Osteocyte (in vitro differentiated cells): ENCODE measurements around the gene NAGS. TPM values are rescaled to one million over a fixed set of nuclear protein-coding genes. Genes with fewer than 3 reads are reported as not detected.
"Not testable (repeated sequence)": the region's sequence is repeated elsewhere in the genome, so short reads cannot be mapped to it uniquely, and the experiment has no call there.

Experiments used
- DNase-seq: peaks from one replicate; pipeline ENCODE4 v3.0.0; 2021; ENCODE audit warnings: mixed read lengths; ENCODE audit not compliant: unreplicated experiment; ENCODE audit errors: extremely low spot score
- H3K27ac Mint-ChIP-seq: one replicate; pipeline ENCODE4 v1.8.0; 2021; ENCODE audit warnings: mild to moderate bottlenecking, mixed read lengths; ENCODE audit not compliant: unreplicated experiment
- H3K27me3 Mint-ChIP-seq: one replicate; pipeline ENCODE4 v1.8.0; 2021; ENCODE audit warnings: mixed read lengths; ENCODE audit not compliant: unreplicated experiment
- H3K36me3 Mint-ChIP-seq: one replicate; pipeline ENCODE4 v1.8.0; 2021; ENCODE audit warnings: mixed read lengths; ENCODE audit not compliant: unreplicated experiment
- H3K4me1 Mint-ChIP-seq: one replicate; pipeline ENCODE4 v1.8.0; 2021; ENCODE audit warnings: mixed read lengths; ENCODE audit not compliant: unreplicated experiment
- H3K4me3 Mint-ChIP-seq: one replicate; pipeline ENCODE4 v1.8.0; 2021; ENCODE audit warnings: mild to moderate bottlenecking, moderate library complexity, mixed read lengths; ENCODE audit not compliant: unreplicated experiment
- H3K9me3 Mint-ChIP-seq: one replicate; pipeline ENCODE4 v1.8.0; 2021; ENCODE audit warnings: mixed read lengths; ENCODE audit not compliant: unreplicated experiment
- total RNA-seq: library from RNA; stranded (reverse); gene quantifications from 2 replicates; pipeline ENCODE4 v1.2.1, GENCODE V29; 2021
- TF ChIP-seq, protein P1 (sequence below): fragments of 200-600 bp; sonication (generic); IDR thresholded peaks from 2 replicates; pipeline ENCODE4 v1.5.0; 2021; ENCODE audit warnings: antibody characterized with exemption, mild to moderate bottlenecking, moderate library complexity

The NAGS gene
- total RNA-seq, 1 donor from 2014 or later = 0.78 TPM

- no peak overlapping the region for H3K4me3 Mint-ChIP-seq
- TF ChIP-seq, protein P1, sequence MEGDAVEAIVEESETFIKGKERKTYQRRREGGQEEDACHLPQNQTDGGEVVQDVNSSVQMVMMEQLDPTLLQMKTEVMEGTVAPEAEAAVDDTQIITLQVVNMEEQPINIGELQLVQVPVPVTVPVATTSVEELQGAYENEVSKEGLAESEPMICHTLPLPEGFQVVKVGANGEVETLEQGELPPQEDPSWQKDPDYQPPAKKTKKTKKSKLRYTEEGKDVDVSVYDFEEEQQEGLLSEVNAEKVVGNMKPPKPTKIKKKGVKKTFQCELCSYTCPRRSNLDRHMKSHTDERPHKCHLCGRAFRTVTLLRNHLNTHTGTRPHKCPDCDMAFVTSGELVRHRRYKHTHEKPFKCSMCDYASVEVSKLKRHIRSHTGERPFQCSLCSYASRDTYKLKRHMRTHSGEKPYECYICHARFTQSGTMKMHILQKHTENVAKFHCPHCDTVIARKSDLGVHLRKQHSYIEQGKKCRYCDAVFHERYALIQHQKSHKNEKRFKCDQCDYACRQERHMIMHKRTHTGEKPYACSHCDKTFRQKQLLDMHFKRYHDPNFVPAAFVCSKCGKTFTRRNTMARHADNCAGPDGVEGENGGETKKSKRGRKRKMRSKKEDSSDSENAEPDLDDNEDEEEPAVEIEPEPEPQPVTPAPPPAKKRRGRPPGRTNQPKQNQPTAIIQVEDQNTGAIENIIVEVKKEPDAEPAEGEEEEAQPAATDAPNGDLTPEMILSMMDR = no peak
- DNase-seq = no peak
- no peaks in the 10 kb centered on the region for H3K9me3 Mint-ChIP-seq
- H3K27me3 Mint-ChIP-seq = no peaks in the 10 kb centered on the region
- no peak overlapping the region for H3K27ac Mint-ChIP-seq
- peaks cover 19% of the 10 kb centered on the region for H3K36me3 Mint-ChIP-seq
- H3K4me1 Mint-ChIP-seq = no peaks in the 10 kb centered on the region
Observed at GRCh38 chr17:44030482-44030881, 26.1 kb downstream of the NAGS start.

GRCh38 chr17:44033861-44034408 is 29.5 kb downstream of the NAGS start:
- no peak overlapping the region for H3K27ac Mint-ChIP-seq
- peaks cover 37% of the 10 kb centered on the region for H3K36me3 Mint-ChIP-seq
- no peaks in the 10 kb centered on the region for H3K9me3 Mint-ChIP-seq

GRCh38 chr17:44034688-44035087 is 30.3 kb downstream of the NAGS start:
- H3K9me3 Mint-ChIP-seq, H3K27me3 Mint-ChIP-seq, H3K4me3 Mint-ChIP-seq, DNase-seq, H3K4me1 Mint-ChIP-seq, H3K27ac Mint-ChIP-seq: not testable (repeated sequence)
- peaks cover 32% of the 10 kb centered on the region for H3K36me3 Mint-ChIP-seq

More at GRCh38 chr17:44033861-44034408, 29.5 kb downstream of the NAGS start:
- Mint-ChIP-seq H3K4me3 (no peak overlapping the region), H3K27me3 (no peaks in the 10 kb centered on the region), H3K4me1 (no peaks in the 10 kb centered on the region)
- no peak for DNase-seq
- TF ChIP-seq, protein P1 = no peak

GRCh38 chr17:44037471-44037870 is 33.0 kb downstream of the NAGS start:
- H3K27ac Mint-ChIP-seq = no peak overlapping the region
- TF ChIP-seq, protein P1 = no peak
- peaks cover 9% of the 10 kb centered on the region for H3K4me1 Mint-ChIP-seq
- H3K9me3 Mint-ChIP-seq = no peaks in the 10 kb centered on the region
- peaks cover 29% of the 10 kb centered on the region for H3K36me3 Mint-ChIP-seq
- H3K4me3 Mint-ChIP-seq = no peak overlapping the region
- no peaks in the 10 kb centered on the region for H3K27me3 Mint-ChIP-seq
- no peak for DNase-seq

DNA sequence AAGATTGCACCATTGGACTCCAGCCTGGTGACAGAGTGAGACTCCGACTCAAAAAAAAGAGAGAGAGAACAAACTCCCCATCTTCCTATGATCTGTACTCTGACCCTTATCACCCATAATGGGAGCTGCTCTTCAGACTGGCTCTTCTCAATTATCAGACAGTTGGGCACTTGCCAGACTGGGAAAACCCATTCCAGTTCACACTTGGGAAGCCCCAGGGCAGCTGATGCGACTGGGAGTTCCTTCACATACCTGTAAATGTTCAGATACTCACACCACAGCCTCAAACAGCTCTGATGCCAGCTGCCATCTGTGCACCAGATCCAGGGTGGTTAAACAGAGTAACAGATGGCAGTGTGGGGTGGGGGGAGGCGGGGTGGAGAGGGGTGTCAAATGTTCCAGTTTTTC is 34.2 kb downstream of the NAGS start:
- TF ChIP-seq, protein P1 = no peak
- Mint-ChIP-seq H3K27ac (no peak overlapping the region), H3K27me3 (no peaks in the 10 kb centered on the region), H3K4me3 (no peak overlapping the region), H3K4me1 (peaks cover 9% of the 10 kb centered on the region), H3K36me3 (peaks cover 29% of the 10 kb centered on the region), H3K9me3 (no peaks in the 10 kb centered on the region)
- no peak for DNase-seq
